NK-92 (cell line): Measurements from ENCODE around the gene MAP1S.
"Not testable (repeated sequence)": the region's sequence is repeated elsewhere in the genome, so short reads cannot be mapped to it uniquely, and the experiment has no call there.

Source experiments
- DNase-seq: peaks from one replicate; lab custom pipeline; 2025; ENCODE audit not compliant: unreplicated experiment; lab: John Stamatoyannopoulos, UW

Gene MAP1S

DNA sequence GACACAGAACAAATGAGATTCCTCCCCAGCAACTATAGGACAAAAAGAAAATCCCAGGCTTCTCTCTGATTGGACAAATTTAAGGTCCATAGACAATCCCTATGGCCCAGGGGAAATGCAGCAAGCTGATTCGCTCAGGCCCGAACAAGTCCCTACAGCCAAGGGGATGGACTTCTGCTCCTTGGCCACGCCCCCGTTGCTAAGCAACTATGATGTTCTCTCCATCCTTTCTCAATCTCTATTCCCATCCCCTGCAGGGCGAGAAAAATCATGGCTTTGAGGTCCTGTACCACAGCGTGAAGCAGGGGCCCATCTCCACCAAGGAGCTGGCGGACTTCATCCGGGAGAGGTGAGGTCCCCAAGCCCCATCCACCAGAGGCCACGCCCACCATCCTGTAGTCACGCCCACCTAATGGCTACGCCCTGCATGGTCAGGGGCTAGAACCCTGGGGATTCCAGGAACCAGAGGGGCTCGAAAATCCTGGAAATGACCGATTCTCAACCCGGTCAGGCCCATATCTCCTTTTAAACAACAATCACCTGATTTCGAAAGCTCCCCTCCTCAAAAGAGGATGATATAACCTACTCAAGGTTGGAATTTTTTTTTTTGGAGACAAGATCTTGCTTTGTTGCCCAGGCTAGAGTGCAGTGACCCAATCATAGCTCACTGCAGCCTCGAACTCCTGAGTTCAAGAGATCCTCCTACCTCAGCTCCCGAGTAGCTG lies 43.4 kb downstream of the MAP1S start:
- no peak for DNase-seq

- no peak for DNase-seq
Observed at GRCh38 chr19:17764348-17764747, 45.1 kb downstream of the MAP1S start.

DNA sequence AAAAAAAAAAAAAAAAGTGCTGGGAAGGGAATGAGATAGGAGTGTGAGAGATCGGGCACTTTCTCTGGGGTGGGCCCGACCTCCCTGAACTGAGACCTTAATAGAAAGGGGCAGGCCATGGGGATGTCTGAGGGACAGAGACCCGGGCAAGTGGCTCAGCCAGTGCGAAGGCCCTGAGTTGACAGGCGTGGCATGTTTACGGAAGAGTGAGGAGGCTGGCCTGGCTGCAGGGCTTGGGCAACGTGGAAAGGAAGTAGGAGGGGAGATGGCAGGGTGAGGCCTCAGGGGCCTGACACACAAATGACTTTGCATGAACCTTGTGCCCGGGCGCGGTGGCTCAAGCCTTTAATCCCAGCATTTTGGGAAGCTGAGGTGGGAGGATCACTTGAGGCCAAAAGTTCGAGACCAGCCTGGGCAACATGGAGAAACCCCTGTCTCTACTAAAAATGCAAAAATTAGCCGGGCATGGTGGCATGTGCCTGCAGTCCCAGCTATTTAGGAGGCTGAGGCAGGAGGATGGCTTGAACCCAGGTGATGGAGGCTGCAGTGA lies 45.9 kb downstream of the MAP1S start:
- no peak for DNase-seq

GRCh38 chr19:17766543-17767131 lies 47.4 kb downstream of the MAP1S start:
- no peak for DNase-seq

- DNase-seq: no peak
Observed at GRCh38 chr19:17767559-17767958, 48.3 kb downstream of the MAP1S start.

GRCh38 chr19:17770613-17771012 lies 51.3 kb downstream of the MAP1S start:
- DNase-seq: no peak

DNA sequence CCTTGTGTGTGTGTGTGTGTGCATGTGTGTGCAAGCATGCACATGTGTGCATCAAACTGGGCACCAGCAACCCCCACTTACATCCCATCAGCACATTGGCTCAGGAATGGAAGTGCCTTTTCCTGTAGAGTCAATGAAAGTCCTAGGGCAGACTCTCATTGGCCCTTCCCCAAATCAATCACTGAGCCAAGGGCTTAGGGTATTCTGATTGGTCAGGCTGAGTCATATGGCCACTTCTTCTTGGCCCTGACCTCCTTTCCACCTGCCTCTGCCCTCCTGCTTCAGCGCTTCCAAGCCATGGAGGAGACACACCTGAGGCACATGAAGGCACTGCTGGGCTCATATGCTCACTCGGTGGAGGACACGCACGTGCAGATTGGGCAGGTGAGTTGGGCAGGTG lies 52.9 kb downstream of the MAP1S start:
- DNase-seq: no peak

- no peak for DNase-seq
Observed at GRCh38 chr19:17775245-17775927, 56.1 kb downstream of the MAP1S start.

GRCh38 chr19:17775991-17776803 lies 56.9 kb downstream of the MAP1S start:
- DNase-seq: no peak

- DNase-seq: not testable (repeated sequence)
Observed at GRCh38 chr19:17777840-17778239, 58.6 kb downstream of the MAP1S start.

GRCh38 chr19:17778251-17778967 lies 59.1 kb downstream of the MAP1S start:
- DNase-seq: no peak

- no peak for DNase-seq
Observed at GRCh38 chr19:17778968-17779929, 60.0 kb downstream of the MAP1S start.

- DNase-seq: no peak
Observed at GRCh38 chr19:17780781-17781180, 61.5 kb downstream of the MAP1S start.

DNA sequence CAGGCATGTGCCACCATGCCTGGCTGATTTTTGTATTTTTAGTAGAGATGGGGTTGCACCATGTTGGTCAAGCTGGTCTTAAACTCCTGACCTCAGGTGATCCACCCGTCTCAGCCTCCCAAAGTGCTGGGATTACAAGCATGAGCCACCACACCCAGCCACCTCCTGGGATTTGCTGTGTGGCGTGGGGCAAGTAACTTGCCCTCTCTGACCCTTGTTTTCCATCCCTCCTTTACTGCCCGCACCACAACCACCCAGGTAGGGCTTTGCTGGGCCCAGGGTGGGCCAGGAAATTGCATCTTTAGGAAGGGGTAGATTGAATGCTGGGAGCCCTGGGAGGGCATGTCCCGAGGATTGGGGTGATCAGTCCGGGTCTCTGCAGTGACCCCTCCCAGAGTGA lies 64.4 kb downstream of the MAP1S start:
- not testable (repeated sequence) for DNase-seq
